ENCODE data around the gene EMP3. TPM values are rescaled to one million over a fixed set of nuclear protein-coding genes. Genes with fewer than 3 reads are reported as not detected.

Gene EMP3
- total RNA-seq, 2 experiments from 2014 or later: 110 to 113 TPM

- no peaks in the 10 kb centered on the region for H3K9me3 Mint-ChIP-seq
- peak; percentile 89 for DNase-seq
- CTCF ChIA-PET: interaction anchor here (0.5 to 10.3 kb wide), 8 partner anchors 9 to 264 kb away, joined by 3 to 131 read pairs (median 4); partner anchors contain the start of genes SYNGR4 and TMEM143
- intact Hi-C loops (cut with micrococcal nuclease): loop anchor here (2.0 to 10.0 kb wide), 4 partner anchors 71 to 803 kb away; partner anchors contain the start of genes BICRA, KDELR1 and NAPA
- H3K27me3 Mint-ChIP-seq (ENCODE audit: low read depth): no peaks in the 10 kb centered on the region
- H3K27ac Mint-ChIP-seq: no peak overlapping the region
- H3K4me1 Mint-ChIP-seq (ENCODE audit: low read depth): peaks cover 42% of the 10 kb centered on the region
- no peak overlapping the region for H3K4me3 Mint-ChIP-seq
- H3K36me3 Mint-ChIP-seq (ENCODE audit: low read depth): peaks cover 1% of the 10 kb centered on the region
Measured at GRCh38 chr19:48319647-48320541, 5.5 kb upstream of the EMP3 start.

GRCh38 chr19:48321372-48321621, 4.1 kb upstream of the EMP3 start:
- H3K4me1 Mint-ChIP-seq (ENCODE audit: low read depth): peaks cover 52% of the 10 kb centered on the region
- CTCF ChIA-PET: interaction anchor here (0.6 to 10.3 kb wide), 8 partner anchors 10 to 263 kb away, joined by 3 to 131 read pairs (median 4); partner anchors contain the start of genes SYNGR4 and TMEM143
- intact Hi-C loops (cut with micrococcal nuclease): loop anchor here (1.0 to 10.0 kb wide), 8 partner anchors 12 to 804 kb away; partner anchors contain the start of genes BICRA, CYTH2, KDELR1 and NAPA
- DNase-seq: peak; percentile 99
- H3K27me3 Mint-ChIP-seq (ENCODE audit: low read depth): no peaks in the 10 kb centered on the region
- H3K27ac Mint-ChIP-seq: peak overlapping the region; percentile 99
- peak overlapping the region; percentile 92 for H3K4me3 Mint-ChIP-seq
- no peaks in the 10 kb centered on the region for H3K9me3 Mint-ChIP-seq
- peaks cover 3% of the 10 kb centered on the region for H3K36me3 Mint-ChIP-seq (ENCODE audit: low read depth)

GRCh38 chr19:48321622-48322591, 3.4 kb upstream of the EMP3 start:
- H3K4me3 Mint-ChIP-seq: peak overlapping the region; percentile 92
- H3K36me3 Mint-ChIP-seq (ENCODE audit: low read depth): peaks cover 7% of the 10 kb centered on the region
- intact Hi-C loops (cut with micrococcal nuclease): loop anchor here (1.0 to 10.0 kb wide), 11 partner anchors 11 to 805 kb away; partner anchors contain the start of genes BICRA, CYTH2, GRWD1 and KDELR1
- H3K4me1 Mint-ChIP-seq (ENCODE audit: low read depth): peaks cover 57% of the 10 kb centered on the region
- peak overlapping the region; percentile 99 for H3K27ac Mint-ChIP-seq
- peak; percentile 99 for DNase-seq
- H3K9me3 Mint-ChIP-seq: no peaks in the 10 kb centered on the region
- CTCF ChIA-PET: interaction anchor here (0.6 to 10.3 kb wide), 8 partner anchors 9 to 262 kb away, joined by 3 to 131 read pairs (median 4); partner anchors contain the start of genes SYNGR4 and TMEM143
- no peaks in the 10 kb centered on the region for H3K27me3 Mint-ChIP-seq (ENCODE audit: low read depth)

GRCh38 chr19:48329167-48329891, 4.0 kb downstream of the EMP3 start:
- Mint-ChIP-seq H3K27me3 (ENCODE audit: low read depth) (no peaks in the 10 kb centered on the region), H3K27ac (peak overlapping the region; percentile 93), H3K9me3 (peaks cover 2% of the 10 kb centered on the region), H3K4me1 (ENCODE audit: low read depth) (peaks cover 75% of the 10 kb centered on the region), H3K4me3 (peak overlapping the region; percentile 78), H3K36me3 (ENCODE audit: low read depth) (peaks cover 40% of the 10 kb centered on the region)
- DNase-seq: peak; percentile 64
- CTCF ChIA-PET: interaction anchor here (1.1 kb wide), 1 partner anchor 9 kb away, joined by 4 read pairs; no protein-coding TSS in a partner anchor
- intact Hi-C loops (cut with micrococcal nuclease): loop anchor here (10.0 kb wide), 1 partner anchor 725 kb away; the partner anchor contains the start of gene BICRA

- peaks cover 2% of the 10 kb centered on the region for H3K9me3 Mint-ChIP-seq
- DNase-seq: peak; percentile 92
- H3K4me1 Mint-ChIP-seq (ENCODE audit: low read depth): peaks cover 73% of the 10 kb centered on the region
- H3K36me3 Mint-ChIP-seq (ENCODE audit: low read depth): peaks cover 40% of the 10 kb centered on the region
- peak overlapping the region; percentile 78 for H3K4me3 Mint-ChIP-seq
- intact Hi-C loops (cut with micrococcal nuclease): loop anchor here (5.0 kb wide), 1 partner anchor 542 kb away; the partner anchor contains the start of gene PPP1R15A
- peak overlapping the region; percentile 93 for H3K27ac Mint-ChIP-seq
- CTCF ChIA-PET: interaction anchor here (0.9 to 1.1 kb wide), 3 partner anchors 9 to 11 kb away, joined by 3 read pairs; no protein-coding TSS in a partner anchor
- H3K27me3 Mint-ChIP-seq (ENCODE audit: low read depth): no peaks in the 10 kb centered on the region
Measured at GRCh38 chr19:48330012-48330681, 4.8 kb downstream of the EMP3 start.

- H3K4me1 Mint-ChIP-seq (ENCODE audit: low read depth): peaks cover 57% of the 10 kb centered on the region
- CTCF ChIA-PET: interaction anchor here (2.1 to 4.1 kb wide), 5 partner anchors 11 to 72 kb away, joined by 9 to 131 read pairs (median 24); partner anchors contain the start of genes EMP3, KDELR1 and ZNF114
- peaks cover 31% of the 10 kb centered on the region for H3K36me3 Mint-ChIP-seq (ENCODE audit: low read depth)
- no peak for DNase-seq
- intact Hi-C loops (cut with micrococcal nuclease): loop anchor here (2.0 to 5.0 kb wide), 3 partner anchors 66 to 540 kb away; partner anchors contain the start of genes CARD8 and PPP1R15A
- peak overlapping the region; percentile 87 for H3K4me3 Mint-ChIP-seq
- peak overlapping the region; percentile 92 for H3K27ac Mint-ChIP-seq
- peaks cover 2% of the 10 kb centered on the region for H3K9me3 Mint-ChIP-seq
- H3K27me3 Mint-ChIP-seq (ENCODE audit: low read depth): no peaks in the 10 kb centered on the region
Measured at GRCh38 chr19:48332351-48332661, 7.0 kb downstream of the EMP3 start.

GRCh38 chr19:48332662-48333466, 7.5 kb downstream of the EMP3 start:
- Mint-ChIP-seq H3K27me3 (ENCODE audit: low read depth) (no peaks in the 10 kb centered on the region), H3K4me3 (peak overlapping the region; percentile 87), H3K4me1 (ENCODE audit: low read depth) (peaks cover 52% of the 10 kb centered on the region), H3K9me3 (peaks cover 2% of the 10 kb centered on the region), H3K36me3 (ENCODE audit: low read depth) (peaks cover 26% of the 10 kb centered on the region), H3K27ac (peak overlapping the region; percentile 92)
- CTCF ChIA-PET: interaction anchor here (0.6 to 4.1 kb wide), 6 partner anchors 12 to 72 kb away, joined by 3 to 131 read pairs (median 17); partner anchors contain the start of genes EMP3, KDELR1 and ZNF114
- peak; percentile 98 for DNase-seq
- intact Hi-C loops (cut with micrococcal nuclease): loop anchor here (1.0 to 5.0 kb wide), 6 partner anchors 12 to 539 kb away; partner anchors contain the start of genes CARD8, PPP1R15A and TMEM143

- H3K9me3 Mint-ChIP-seq: no peaks in the 10 kb centered on the region
Measured at GRCh38 chr19:48333467-48334384, 8.4 kb downstream of the EMP3 start.

GRCh38 chr19:48338253-48338755, 13.0 kb downstream of the EMP3 start:
- H3K27ac Mint-ChIP-seq: no peak overlapping the region
- no peaks in the 10 kb centered on the region for H3K27me3 Mint-ChIP-seq (ENCODE audit: low read depth)
- peaks cover 10% of the 10 kb centered on the region for H3K4me1 Mint-ChIP-seq (ENCODE audit: low read depth)
- H3K4me3 Mint-ChIP-seq: no peak overlapping the region
- DNase-seq: no peak
- no peaks in the 10 kb centered on the region for H3K9me3 Mint-ChIP-seq
- intact Hi-C loops (cut with micrococcal nuclease): no loop called here
- CTCF ChIA-PET: no interaction called here
- no peaks in the 10 kb centered on the region for H3K36me3 Mint-ChIP-seq (ENCODE audit: low read depth)

More at GRCh38 chr19:48333467-48334384, 8.4 kb downstream of the EMP3 start:
- intact Hi-C loops (cut with micrococcal nuclease): loop anchor here (1.0 to 5.0 kb wide), 6 partner anchors 12 to 539 kb away; partner anchors contain the start of genes CARD8, PPP1R15A and TMEM143
- Mint-ChIP-seq H3K27me3 (ENCODE audit: low read depth) (no peaks in the 10 kb centered on the region), H3K4me1 (ENCODE audit: low read depth) (peaks cover 47% of the 10 kb centered on the region), H3K27ac (peak overlapping the region; percentile 92), H3K4me3 (peak overlapping the region; percentile 87), H3K36me3 (ENCODE audit: low read depth) (peaks cover 20% of the 10 kb centered on the region)
- DNase-seq: peak; percentile 95
- CTCF ChIA-PET: interaction anchor here (0.5 to 4.1 kb wide), 12 partner anchors 13 to 251 kb away, joined by 3 to 131 read pairs (median 5); partner anchors contain the start of genes EMP3, KDELR1 and ZNF114

All from activated naive CD4-positive, alpha-beta T cell treated with anti-CD3 and anti-CD28 coated beads for 36 hours (primary cell).